RWPE2 (cell line): ENCODE measurements around the gene TMEM130.
A peak's percentile ranks its signal among the peaks of the same experiment; 100 is the strongest.

Source experiments
- ATAC-seq: fragments of 200-7000 bp; cut with Tn5 transposase; 3 replicates; pipeline ENCODE4 v1.9.1; 2021; ENCODE audit warnings: low read depth
- DNase-seq: peaks from one replicate; pipeline ENCODE4 v3.0.0-alpha.2; 2020; ENCODE audit warnings: low spot score
- H3K27ac ChIP-seq: fragments of 450-650 bp; 2 replicates; pipeline ENCODE4 v1.5.1; 2017; ENCODE audit warnings: mild to moderate bottlenecking; ENCODE audit not compliant: poor library complexity, severe bottlenecking
- H3K27me3 ChIP-seq: fragments of 250-450 bp; sonication (Bioruptor Pico); 2 replicates; pipeline ENCODE4 v1.5.1; 2021; ENCODE audit warnings: mild to moderate bottlenecking, moderate library complexity; ENCODE audit not compliant: insufficient read depth, poor library complexity, severe bottlenecking
- H3K36me3 ChIP-seq: fragments of 250-450 bp; sonication (Bioruptor Pico); 2 replicates; pipeline ENCODE4 v1.5.1; 2020; ENCODE audit warnings: low read depth, mild to moderate bottlenecking, moderate library complexity
- H3K4me1 ChIP-seq: fragments of 250-450 bp; sonication (Bioruptor Pico); 2 replicates; pipeline ENCODE4 v1.5.1; 2021; ENCODE audit warnings: mild to moderate bottlenecking, moderate library complexity; ENCODE audit not compliant: insufficient read depth, poor library complexity, severe bottlenecking
- H3K4me3 ChIP-seq: fragments of 250-450 bp; sonication (Bioruptor Pico); 2 replicates; pipeline ENCODE4 v1.5.1; 2021; ENCODE audit warnings: mild to moderate bottlenecking, moderate library complexity; ENCODE audit not compliant: severe bottlenecking
- H3K9me3 ChIP-seq: fragments of 250-450 bp; sonication (Bioruptor Pico); 2 replicates; pipeline ENCODE4 v1.5.1; 2021; ENCODE audit warnings: mild to moderate bottlenecking, moderate library complexity; ENCODE audit not compliant: severe bottlenecking
- TF ChIP-seq, protein P1 (sequence below): fragments of 450-650 bp; IDR thresholded peaks from one replicate; pipeline ENCODE4 v1.5.1; 2017; ENCODE audit warnings: mild to moderate bottlenecking, moderate library complexity; ENCODE audit not compliant: poor library complexity, severe bottlenecking

Gene TMEM130

DNA sequence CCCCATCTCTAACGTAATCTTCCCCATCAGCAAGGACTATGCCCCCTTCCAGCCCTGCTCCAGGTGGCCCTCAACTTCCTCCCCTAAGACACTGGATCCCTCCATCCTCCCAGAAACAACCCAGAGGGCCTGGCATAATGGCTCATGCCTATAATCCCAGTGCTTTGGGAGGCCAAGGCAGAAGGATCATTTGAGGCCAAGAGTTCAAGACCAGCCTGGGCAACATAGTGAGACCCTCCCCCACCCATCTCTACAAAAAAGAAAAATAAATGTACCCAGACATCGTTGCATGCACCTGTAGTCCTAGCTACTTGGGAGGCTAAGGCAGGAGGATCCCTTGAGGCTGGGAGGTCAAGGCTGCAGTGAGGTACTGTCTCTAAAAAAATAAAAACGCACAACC, 42.6 kb downstream of the TMEM130 start:
- Histone ChIP-seq H3K4me3 (no peak overlapping the region), H3K36me3 (no peaks in the 10 kb centered on the region), H3K4me1 (peaks cover 8% of the 10 kb centered on the region), H3K27ac (no peak overlapping the region), H3K27me3 (no peaks in the 10 kb centered on the region), H3K9me3 (no peaks in the 10 kb centered on the region)
- ATAC-seq: no peak
- no peak for DNase-seq
- TF ChIP-seq, protein P1, sequence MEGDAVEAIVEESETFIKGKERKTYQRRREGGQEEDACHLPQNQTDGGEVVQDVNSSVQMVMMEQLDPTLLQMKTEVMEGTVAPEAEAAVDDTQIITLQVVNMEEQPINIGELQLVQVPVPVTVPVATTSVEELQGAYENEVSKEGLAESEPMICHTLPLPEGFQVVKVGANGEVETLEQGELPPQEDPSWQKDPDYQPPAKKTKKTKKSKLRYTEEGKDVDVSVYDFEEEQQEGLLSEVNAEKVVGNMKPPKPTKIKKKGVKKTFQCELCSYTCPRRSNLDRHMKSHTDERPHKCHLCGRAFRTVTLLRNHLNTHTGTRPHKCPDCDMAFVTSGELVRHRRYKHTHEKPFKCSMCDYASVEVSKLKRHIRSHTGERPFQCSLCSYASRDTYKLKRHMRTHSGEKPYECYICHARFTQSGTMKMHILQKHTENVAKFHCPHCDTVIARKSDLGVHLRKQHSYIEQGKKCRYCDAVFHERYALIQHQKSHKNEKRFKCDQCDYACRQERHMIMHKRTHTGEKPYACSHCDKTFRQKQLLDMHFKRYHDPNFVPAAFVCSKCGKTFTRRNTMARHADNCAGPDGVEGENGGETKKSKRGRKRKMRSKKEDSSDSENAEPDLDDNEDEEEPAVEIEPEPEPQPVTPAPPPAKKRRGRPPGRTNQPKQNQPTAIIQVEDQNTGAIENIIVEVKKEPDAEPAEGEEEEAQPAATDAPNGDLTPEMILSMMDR: no peak

DNA sequence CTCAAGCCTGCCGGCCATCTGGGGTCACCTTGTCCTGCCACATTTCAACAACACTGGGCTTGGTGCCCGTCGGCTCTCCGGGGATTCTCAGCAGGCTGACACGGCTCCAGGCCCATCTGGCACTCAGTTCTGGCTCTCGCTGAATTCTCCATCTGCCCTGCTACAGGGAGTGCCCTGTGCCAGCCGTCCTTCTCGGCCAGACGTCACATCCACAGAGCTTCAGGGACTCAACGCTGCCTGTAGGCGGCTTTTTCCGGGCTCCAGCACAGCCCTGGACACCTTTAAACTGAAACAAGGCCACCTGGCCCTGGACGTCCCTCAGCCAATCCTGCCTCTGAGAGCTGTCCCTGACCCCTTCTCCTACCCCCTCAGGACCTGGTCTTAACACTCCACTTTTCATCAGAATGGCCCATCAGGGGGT, 43.0 kb downstream of the TMEM130 start:
- Histone ChIP-seq H3K4me3 (no peak overlapping the region), H3K27ac (no peak overlapping the region), H3K4me1 (peaks cover 8% of the 10 kb centered on the region), H3K9me3 (no peaks in the 10 kb centered on the region), H3K27me3 (no peaks in the 10 kb centered on the region), H3K36me3 (no peaks in the 10 kb centered on the region)
- DNase-seq (no peak), ATAC-seq (peak; percentile 24; the same call in 2 of the 3 replicates)
- TF ChIP-seq, protein P1: no peak

DNA sequence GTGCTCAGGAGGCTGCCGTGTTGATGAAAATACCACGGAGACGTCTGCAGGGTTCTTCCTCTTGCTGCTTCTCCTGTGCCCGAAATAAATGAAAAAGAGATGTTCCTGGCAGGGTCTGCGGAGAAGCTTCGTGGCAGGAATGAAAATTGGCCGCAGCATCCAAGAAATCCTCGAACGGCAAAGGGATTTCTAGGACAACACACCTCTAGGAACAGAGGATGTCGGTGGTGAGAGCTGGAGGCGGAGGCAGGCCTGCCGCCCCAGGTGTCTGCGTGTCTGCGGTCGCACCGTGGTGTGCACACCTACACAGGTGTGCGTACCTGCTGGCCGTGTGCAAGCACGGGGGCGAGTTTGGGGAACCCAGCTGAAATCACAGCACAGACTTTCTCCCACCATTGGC, 43.4 kb downstream of the TMEM130 start:
- no peak for ATAC-seq
- Histone ChIP-seq H3K36me3 (no peaks in the 10 kb centered on the region), H3K4me1 (peaks cover 8% of the 10 kb centered on the region), H3K27ac (no peak overlapping the region), H3K4me3 (no peak overlapping the region), H3K27me3 (no peaks in the 10 kb centered on the region), H3K9me3 (no peaks in the 10 kb centered on the region)
- TF ChIP-seq, protein P1: no peak
- DNase-seq: no peak

DNA sequence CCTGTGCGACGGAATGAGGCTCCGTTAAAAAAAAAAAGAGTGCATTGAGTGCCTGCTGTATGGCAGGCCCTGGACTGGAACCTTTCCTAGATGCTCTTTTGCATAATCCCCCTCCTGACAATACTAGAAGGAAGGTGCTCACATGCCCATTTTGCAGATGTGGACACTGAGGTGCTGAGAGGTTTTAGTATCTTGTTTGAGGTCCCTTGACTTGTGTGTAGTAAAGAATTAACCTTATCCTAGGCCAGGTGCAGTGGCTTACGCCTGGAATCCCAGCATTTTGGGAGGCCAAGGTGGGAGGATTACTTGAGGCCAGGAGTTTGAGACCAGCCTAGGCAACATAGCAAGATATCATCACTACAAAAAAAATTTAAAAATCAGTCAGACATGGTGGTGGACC, 46.6 kb downstream of the TMEM130 start:
- DNase-seq: no peak
- no peak overlapping the region for H3K27ac ChIP-seq
- H3K4me1 ChIP-seq: peaks cover 8% of the 10 kb centered on the region
- no peak for ATAC-seq
- H3K9me3 ChIP-seq: no peaks in the 10 kb centered on the region
- H3K4me3 ChIP-seq: no peak overlapping the region
- no peaks in the 10 kb centered on the region for H3K27me3 ChIP-seq
- TF ChIP-seq, protein P1: no peak
- H3K36me3 ChIP-seq: no peaks in the 10 kb centered on the region

DNA sequence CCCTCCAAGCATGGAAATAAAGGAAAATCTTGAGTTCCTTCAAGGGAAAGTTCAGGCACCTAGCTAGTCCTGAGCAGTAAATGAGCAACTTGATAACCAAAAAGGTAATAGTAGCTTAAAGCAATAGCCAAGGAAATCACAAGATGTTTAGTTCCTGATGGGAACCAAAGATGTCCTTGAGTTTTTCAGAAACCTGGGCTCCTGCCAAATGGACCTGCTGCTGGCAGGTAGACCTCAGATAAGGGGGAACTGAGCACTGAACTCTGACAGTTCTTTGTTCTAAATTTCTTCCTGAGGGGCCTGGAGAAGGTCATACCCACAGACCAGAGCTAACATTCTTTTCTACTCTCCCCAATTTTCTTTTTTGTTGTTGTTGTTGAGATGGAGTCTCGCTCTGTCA, 48.5 kb downstream of the TMEM130 start:
- H3K4me1 ChIP-seq: peaks cover 8% of the 10 kb centered on the region
- TF ChIP-seq, protein P1: no peak
- no peaks in the 10 kb centered on the region for H3K9me3 ChIP-seq
- no peaks in the 10 kb centered on the region for H3K27me3 ChIP-seq
- no peak overlapping the region for H3K4me3 ChIP-seq
- no peak overlapping the region for H3K27ac ChIP-seq
- DNase-seq (no peak), ATAC-seq (no peak)
- H3K36me3 ChIP-seq: no peaks in the 10 kb centered on the region
